Suprapubic skin (tissue), 4 donors: ENCODE data around the gene SH3GLB1. TPM values are rescaled to one million over a fixed set of nuclear protein-coding genes. Genes with fewer than 3 reads are reported as not detected.

ENCODE experiments used
- DNase-seq, 2 donors: peaks; one replicate each; pipeline ENCODE4 v3.0.0-alpha.2; 2019; ENCODE audit warnings: low spot score in 2 of 2
- H3K27ac ChIP-seq: fragments of 200-600 bp; sonication (generic); one replicate; pipeline ENCODE4 v1.5.1; 2019
- H3K27me3 ChIP-seq: fragments of 200-600 bp; sonication (generic); one replicate; pipeline ENCODE4 v1.5.1; 2019
- H3K36me3 ChIP-seq: fragments of 200-600 bp; sonication (generic); one replicate; pipeline ENCODE4 v1.5.1; 2019
- H3K4me1 ChIP-seq: fragments of 200-600 bp; sonication (generic); one replicate; pipeline ENCODE4 v1.5.1; 2019
- H3K4me3 ChIP-seq: fragments of 200-600 bp; sonication (generic); one replicate; pipeline ENCODE4 v1.5.1; 2019; ENCODE audit warnings: mild to moderate bottlenecking
- H3K9me3 ChIP-seq: fragments of 200-600 bp; sonication (generic); one replicate; pipeline ENCODE4 v1.5.1; 2019
- CTCF ChIP-seq, 2 donors: fragments of 200-600 bp in 1 of 2; fragments of 450-650 bp in 1 of 2; sonication (generic) in 1 of 2; IDR thresholded peaks; one replicate each; pipeline ENCODE4 v1.5.1; 2016 to 2019; ENCODE audit warnings: antibody characterized with exemption in 2 of 2, mild to moderate bottlenecking in 1 of 2, moderate library complexity in 1 of 2
- EP300 ChIP-seq: sonication (generic); formaldehyde crosslinking; IDR thresholded peaks from one replicate; pipeline ENCODE4 v1.6.1; 2017; ENCODE audit warnings: antibody characterized with exemption
- POLR2A ChIP-seq, 2 donors: fragments of 450-650 bp; IDR thresholded peaks; one replicate each; pipeline ENCODE4 v1.6.1; 2017; ENCODE audit warnings: antibody characterized with exemption in 2 of 2, mild to moderate bottlenecking in 2 of 2, moderate library complexity in 2 of 2
- POLR2AphosphoS5 ChIP-seq, 3 donors: sonication (generic); formaldehyde crosslinking; IDR thresholded peaks; one replicate each; pipeline ENCODE4 v1.6.1; 2017; ENCODE audit warnings: antibody characterized with exemption in 3 of 3
- WGBS: methylation state at CpG from one replicate; pipeline ENCODE4 v1.1.5; 2018; 5-methylcytosine and 5-hydroxymethylcytosine counted together
- total RNA-seq, 4 donors: library from RNA; depleted of rRNA; stranded (reverse); fragments of >200 nt; gene quantifications; one replicate each; pipeline ENCODE4 v1.1.0, GENCODE V29; 2016

Gene SH3GLB1
- total RNA-seq, 4 donors from 2014 or later: 41.4 to 65.3 (median 52.4) TPM

GRCh38 chr1:86769065-86769464 lies 64.7 kb downstream of the SH3GLB1 start:
- 96% methylated on average over 4 of the region's 4 CpGs for WGBS
- Histone ChIP-seq H3K9me3 (no peaks in the 10 kb centered on the region), H3K4me3 (no peak overlapping the region), H3K36me3 (no peaks in the 10 kb centered on the region), H3K27ac (no peak overlapping the region), H3K4me1 (peaks cover 5% of the 10 kb centered on the region), H3K27me3 (no peaks in the 10 kb centered on the region)
- no peak for DNase-seq
- TF ChIP-seq CTCF (IDR thresholded peaks at IDR 0.05) (no peak), EP300 (no peak), POLR2AphosphoS5 (IDR thresholded peaks at IDR 0.05) (no peak), POLR2A (IDR thresholded peaks at IDR 0.05) (no peak)

- Histone ChIP-seq H3K4me1 (peaks cover 12% of the 10 kb centered on the region), H3K36me3 (no peaks in the 10 kb centered on the region), H3K4me3 (no peak overlapping the region), H3K27me3 (no peaks in the 10 kb centered on the region), H3K9me3 (no peaks in the 10 kb centered on the region), H3K27ac (no peak overlapping the region)
- TF ChIP-seq POLR2AphosphoS5 (IDR thresholded peaks at IDR 0.05) (no peak), CTCF (IDR thresholded peaks at IDR 0.05) (no peak)
- DNase-seq: no peak
- 64% methylated on average over 5 of the region's 5 CpGs for WGBS
Observed at GRCh38 chr1:86773341-86774288, 69.2 kb downstream of the SH3GLB1 start.

GRCh38 chr1:86774305-86775295 lies 70.2 kb downstream of the SH3GLB1 start:
- WGBS: 40% methylated on average over 11 of the region's 11 CpGs
- TF ChIP-seq CTCF (IDR thresholded peaks at IDR 0.05) (no peak), POLR2A (IDR thresholded peaks at IDR 0.05) (no peak), EP300 (no peak), POLR2AphosphoS5 (IDR thresholded peaks at IDR 0.05) (no peak)
- H3K27ac ChIP-seq: no peak overlapping the region
- H3K9me3 ChIP-seq: no peaks in the 10 kb centered on the region
- no peak overlapping the region for H3K4me3 ChIP-seq
- H3K36me3 ChIP-seq: no peaks in the 10 kb centered on the region
- peak; percentile 76 to 85 for DNase-seq
- peaks cover 12% of the 10 kb centered on the region for H3K4me1 ChIP-seq
- H3K27me3 ChIP-seq: no peaks in the 10 kb centered on the region

GRCh38 chr1:86775395-86775794 lies 71.0 kb downstream of the SH3GLB1 start:
- Histone ChIP-seq H3K9me3 (no peaks in the 10 kb centered on the region), H3K27me3 (no peaks in the 10 kb centered on the region), H3K4me3 (no peak overlapping the region), H3K36me3 (no peaks in the 10 kb centered on the region), H3K4me1 (peaks cover 12% of the 10 kb centered on the region), H3K27ac (no peak overlapping the region)
- TF ChIP-seq POLR2AphosphoS5 (IDR thresholded peaks at IDR 0.05) (no peak), CTCF (IDR thresholded peaks at IDR 0.05) (no peak), POLR2A (IDR thresholded peaks at IDR 0.05) (no peak), EP300 (no peak)
- WGBS: 52% methylated on average over 1 of the region's 1 CpG
- DNase-seq: no peak
